ENCODE data around the gene GPR17. TPM values are rescaled to one million over a fixed set of nuclear protein-coding genes. Genes with fewer than 3 reads are reported as not detected.
A peak's percentile ranks its signal among the peaks of the same experiment; 100 is the strongest.

GPR17 gene
- total and polyA plus RNA-seq, 8 donors, result 0.35 to 1.9 TPM; not detected in 6

DNA sequence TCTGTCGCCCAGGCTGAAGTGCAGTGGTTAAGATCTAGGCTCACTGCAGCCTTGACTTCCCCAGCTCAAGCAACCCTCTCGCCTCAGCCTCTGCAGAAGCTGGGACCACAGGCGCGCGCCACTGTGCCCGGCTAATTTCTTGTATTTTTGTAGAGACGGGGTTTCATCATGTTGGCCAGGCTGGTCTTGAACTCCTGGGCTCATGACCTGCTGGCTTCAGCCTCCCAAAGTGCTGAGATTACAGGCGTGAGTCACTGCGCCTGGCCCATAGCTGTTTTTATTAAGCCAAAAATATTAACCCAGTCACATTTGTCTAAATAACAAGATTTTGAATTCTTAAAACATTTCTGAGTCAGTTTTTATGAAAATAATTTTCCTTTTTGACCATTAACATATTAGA, 49.0 kb downstream of the GPR17 start:
- no peaks in the 10 kb centered on the region for H3K9me3 ChIP-seq
- WGBS, 2 donors, result 88 to 93% methylated on average over 9 of the region's 9 CpGs
- DNase-seq, result no peak
- no peaks in the 10 kb centered on the region for H3K27me3 ChIP-seq
- no peak for FAIRE-seq
- H3K36me3 ChIP-seq, result no peaks in the 10 kb centered on the region
- no peak overlapping the region for H3K27ac ChIP-seq
- H3K4me3 ChIP-seq, result no peak overlapping the region
- peak in 1 of 4 donors; percentile 35 for ATAC-seq
- intact Hi-C loops (cut with DNase I), result no loop called here
- no peaks in the 10 kb centered on the region for H3K4me1 ChIP-seq
- TF ChIP-seq, protein P1, sequence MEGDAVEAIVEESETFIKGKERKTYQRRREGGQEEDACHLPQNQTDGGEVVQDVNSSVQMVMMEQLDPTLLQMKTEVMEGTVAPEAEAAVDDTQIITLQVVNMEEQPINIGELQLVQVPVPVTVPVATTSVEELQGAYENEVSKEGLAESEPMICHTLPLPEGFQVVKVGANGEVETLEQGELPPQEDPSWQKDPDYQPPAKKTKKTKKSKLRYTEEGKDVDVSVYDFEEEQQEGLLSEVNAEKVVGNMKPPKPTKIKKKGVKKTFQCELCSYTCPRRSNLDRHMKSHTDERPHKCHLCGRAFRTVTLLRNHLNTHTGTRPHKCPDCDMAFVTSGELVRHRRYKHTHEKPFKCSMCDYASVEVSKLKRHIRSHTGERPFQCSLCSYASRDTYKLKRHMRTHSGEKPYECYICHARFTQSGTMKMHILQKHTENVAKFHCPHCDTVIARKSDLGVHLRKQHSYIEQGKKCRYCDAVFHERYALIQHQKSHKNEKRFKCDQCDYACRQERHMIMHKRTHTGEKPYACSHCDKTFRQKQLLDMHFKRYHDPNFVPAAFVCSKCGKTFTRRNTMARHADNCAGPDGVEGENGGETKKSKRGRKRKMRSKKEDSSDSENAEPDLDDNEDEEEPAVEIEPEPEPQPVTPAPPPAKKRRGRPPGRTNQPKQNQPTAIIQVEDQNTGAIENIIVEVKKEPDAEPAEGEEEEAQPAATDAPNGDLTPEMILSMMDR (IDR thresholded peaks at IDR 0.05), result no peak

DNA sequence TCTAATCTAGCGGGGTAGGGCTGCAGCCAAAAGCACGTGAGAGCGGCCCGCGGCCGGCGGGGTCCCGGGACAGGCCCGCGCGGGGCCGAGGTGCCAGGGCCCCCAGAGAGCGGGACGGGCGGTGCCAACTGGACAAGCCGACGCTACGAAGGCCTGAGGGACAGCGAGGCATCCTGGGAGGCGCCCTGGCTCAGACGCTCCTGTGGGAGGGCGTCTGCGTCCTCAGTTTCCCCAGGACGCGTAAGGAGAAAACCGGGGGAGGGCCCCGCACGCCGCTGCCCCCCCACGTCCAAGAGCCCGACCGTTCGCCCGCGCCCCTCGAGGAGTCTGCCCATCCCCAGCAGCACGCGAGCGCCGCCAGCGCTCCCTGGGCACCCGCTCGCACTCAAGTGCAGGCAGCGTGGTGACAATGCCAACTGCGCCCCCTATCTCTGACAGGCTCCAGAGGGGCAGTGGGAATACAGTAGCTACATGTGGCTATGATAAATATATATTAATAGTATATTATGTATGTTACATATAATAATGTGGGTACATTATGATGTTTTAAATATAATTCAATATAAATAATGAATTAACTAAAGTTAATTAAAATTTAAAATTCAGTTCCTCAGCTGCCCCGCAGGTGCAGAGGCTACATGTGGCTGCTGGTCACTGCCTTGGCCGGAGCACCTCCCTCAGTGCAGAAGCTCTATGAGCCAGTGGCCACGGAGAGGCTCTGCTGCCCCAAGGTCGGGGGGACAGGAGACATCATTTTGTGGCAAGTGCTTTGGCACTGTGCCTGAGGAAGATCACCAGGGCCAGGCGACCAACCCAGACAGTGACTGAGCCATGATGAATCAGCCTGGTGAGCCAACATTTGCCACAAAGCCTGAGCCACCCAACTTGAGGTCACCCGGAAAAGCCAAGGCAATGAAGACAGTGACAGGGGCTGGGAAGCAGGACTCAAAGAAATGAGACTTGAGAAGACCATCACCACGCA, 49.8 kb downstream of the GPR17 start:
- Histone ChIP-seq H3K4me3 (peak overlapping the region in 2 of 4 donors; percentile 12 to 13), H3K27ac (no peak overlapping the region), H3K9me3 (no peaks in the 10 kb centered on the region), H3K36me3 (no peaks in the 10 kb centered on the region), H3K4me1 (peaks cover 0 to 5% (median 0%) of the 10 kb centered on the region in 3 donors), H3K27me3 (no peaks in the 10 kb centered on the region)
- DNase-seq, result peak in 3 of 6 donors; percentile 53 to 64 (median 56)
- TF ChIP-seq, protein P1 (IDR thresholded peaks at IDR 0.05), result peak in 1 of 4 donors; percentile 13
- intact Hi-C loops (cut with DNase I), result no loop called here
- WGBS, 2 donors, result 23 to 33% methylated on average over 50 to 52 of the region's 52 CpGs
- no peak for FAIRE-seq
- peak; percentile 62 to 93 (median 76) for ATAC-seq

DNA sequence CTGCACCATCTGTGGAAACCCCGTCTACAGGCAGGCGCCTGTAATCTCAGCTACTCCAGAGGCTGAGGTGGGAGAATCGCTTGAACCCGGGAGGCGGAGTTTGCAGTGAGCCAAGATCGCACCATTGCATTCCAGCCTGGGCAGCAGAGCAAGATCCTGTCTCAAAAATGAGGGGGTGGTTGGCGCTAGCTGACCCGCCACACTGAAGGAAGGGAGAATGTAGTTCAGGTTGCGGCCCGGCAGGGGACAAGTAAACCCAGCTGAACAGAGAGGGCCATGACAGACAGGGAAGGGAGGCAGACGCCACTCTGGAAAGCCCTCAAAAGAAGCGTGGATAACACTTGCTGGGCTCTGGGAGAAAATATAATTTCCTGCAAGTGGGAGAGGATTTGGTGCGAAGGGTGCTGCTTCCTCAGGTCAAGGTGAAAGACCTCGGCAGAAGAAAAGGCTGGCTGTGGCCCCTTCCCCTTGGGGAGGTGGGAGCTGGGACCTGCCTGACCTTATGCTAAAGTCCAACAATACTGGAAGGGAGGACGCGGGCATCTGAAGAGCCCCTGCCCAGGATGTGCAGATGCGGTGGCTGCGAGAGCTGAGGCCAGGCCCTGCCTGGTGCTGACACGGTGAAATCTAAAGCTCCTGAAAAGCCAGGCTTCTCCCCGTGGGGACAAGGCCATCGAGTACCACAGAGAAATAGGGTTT, 51.7 kb downstream of the GPR17 start:
- TF ChIP-seq, protein P1 (IDR thresholded peaks at IDR 0.05), result no peak
- no peak for DNase-seq
- Histone ChIP-seq H3K9me3 (no peaks in the 10 kb centered on the region), H3K36me3 (no peaks in the 10 kb centered on the region), H3K27ac (no peak overlapping the region), H3K4me3 (no peak overlapping the region), H3K4me1 (peaks cover 3 to 8% (median 6%) of the 10 kb centered on the region in 3 donors), H3K27me3 (no peaks in the 10 kb centered on the region)
- ATAC-seq, result no peak
- WGBS, 2 donors, result 91 to 92% methylated on average over 21 of the region's 21 CpGs
- no peak for FAIRE-seq
- intact Hi-C loops (cut with DNase I), result no loop called here

DNA sequence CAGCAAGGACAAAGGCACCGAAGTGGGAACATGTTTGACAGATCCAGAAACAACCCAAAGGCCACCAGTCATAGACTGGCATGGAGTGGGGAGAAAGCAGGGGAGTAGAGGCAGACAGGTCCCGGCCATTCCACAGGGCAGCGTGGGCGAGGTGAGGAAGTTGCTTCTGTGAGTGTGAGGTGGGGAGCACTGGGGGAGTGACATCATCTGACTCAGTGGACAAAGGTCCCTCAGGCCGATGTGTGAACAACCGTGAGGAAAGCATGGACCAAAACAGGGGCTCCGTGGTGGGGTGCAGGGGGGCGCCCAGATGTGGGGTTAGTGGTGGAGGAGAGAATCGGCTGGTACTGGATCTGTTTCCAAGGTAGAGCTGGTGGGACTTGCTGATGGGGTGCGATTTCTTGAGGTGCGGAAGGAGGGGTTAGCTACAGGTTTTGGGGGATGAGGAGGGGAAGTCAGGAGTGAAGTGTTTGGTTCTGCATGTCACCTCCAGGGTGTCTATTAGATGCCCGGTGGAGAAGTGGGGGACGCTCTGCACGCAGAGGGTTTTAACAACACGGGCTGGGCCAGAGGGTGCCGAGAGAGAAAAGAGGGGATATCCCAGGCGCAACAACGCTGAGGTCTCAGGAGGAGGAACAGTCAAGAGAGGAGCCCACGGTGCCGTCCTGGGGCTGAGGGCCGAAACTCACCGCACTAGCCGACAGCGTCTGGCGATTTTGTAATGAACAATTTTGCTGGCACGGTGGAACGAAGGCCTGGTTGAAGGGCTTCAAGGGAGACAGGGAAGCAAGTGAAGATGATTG, 52.8 kb downstream of the GPR17 start:
- Histone ChIP-seq H3K27me3 (no peaks in the 10 kb centered on the region), H3K9me3 (no peaks in the 10 kb centered on the region), H3K36me3 (no peaks in the 10 kb centered on the region), H3K4me3 (no peak overlapping the region), H3K4me1 (peaks cover 3 to 19% (median 8%) of the 10 kb centered on the region in 3 donors), H3K27ac (no peak overlapping the region)
- intact Hi-C loops (cut with DNase I), result no loop called here
- TF ChIP-seq, protein P1 (IDR thresholded peaks at IDR 0.05), result no peak
- ATAC-seq, result no peak
- DNase-seq, result no peak
- 94 to 95% methylated on average over 27 of the region's 27 CpGs for WGBS, 2 donors
- no peak for FAIRE-seq
